T-helper 9 cell (primary cell): ENCODE data around the gene GNPTG.

ENCODE experiments used
- DNase-seq: peaks from one replicate; pipeline ENCODE4 v3.0.0-alpha.2; 2020

Gene GNPTG

GRCh38 chr16:1374418-1375297 is 22.9 kb downstream of the GNPTG start:
- no peak for DNase-seq

DNA sequence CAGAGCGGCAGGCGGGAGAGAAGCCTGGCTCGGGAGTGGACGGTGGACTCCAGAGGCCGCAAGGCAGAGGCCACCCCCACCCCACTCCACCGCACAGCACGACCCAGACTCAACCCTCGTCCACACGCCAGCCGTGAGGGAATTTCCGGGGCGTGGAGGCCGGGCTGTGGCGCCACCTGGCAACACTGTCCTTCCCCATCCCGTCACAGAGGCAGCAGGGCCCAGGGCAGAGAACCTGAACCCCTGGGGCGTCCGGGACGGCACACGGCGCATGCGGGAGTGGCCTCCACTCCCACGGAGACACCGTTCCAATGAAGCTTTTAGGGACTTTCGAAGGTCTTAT is 23.5 kb downstream of the GNPTG start:
- DNase-seq = no peak

DNA sequence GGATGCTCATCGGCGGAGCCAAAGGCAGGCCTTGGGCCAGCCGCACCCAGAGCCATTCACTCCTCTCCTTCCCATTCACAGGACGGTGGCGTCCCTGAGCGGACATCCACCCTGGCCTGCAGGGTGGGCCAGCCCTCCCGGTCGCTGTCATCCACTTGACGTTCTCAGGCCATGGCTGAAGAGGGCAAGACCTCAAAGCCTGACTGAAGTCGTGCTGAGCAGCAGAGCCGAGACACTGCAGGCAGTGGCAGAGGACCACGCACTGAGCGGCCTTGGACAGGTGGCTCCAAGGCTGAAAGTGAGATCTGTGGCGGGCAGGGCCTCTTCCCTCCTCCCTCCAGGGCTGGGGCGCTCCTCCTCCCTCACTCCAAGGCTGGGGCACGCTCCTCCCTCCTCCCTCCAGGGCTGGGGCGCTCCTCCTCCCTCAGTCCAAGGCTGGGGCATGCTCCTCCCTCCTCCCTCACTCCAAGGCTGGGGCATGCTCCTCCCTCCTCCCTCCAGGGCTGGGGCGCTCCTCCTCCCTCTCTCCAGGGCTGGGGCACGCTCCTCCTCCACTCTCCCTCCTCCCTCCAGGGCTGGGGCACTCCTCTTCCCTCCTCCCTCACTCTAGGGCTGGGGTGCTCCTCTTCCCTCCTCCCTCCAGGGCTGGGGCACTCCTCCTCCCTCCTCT is 24.1 kb downstream of the GNPTG start:
- no peak for DNase-seq

- DNase-seq = no peak
Observed at GRCh38 chr16:1377406-1378010, 25.8 kb downstream of the GNPTG start.

DNA sequence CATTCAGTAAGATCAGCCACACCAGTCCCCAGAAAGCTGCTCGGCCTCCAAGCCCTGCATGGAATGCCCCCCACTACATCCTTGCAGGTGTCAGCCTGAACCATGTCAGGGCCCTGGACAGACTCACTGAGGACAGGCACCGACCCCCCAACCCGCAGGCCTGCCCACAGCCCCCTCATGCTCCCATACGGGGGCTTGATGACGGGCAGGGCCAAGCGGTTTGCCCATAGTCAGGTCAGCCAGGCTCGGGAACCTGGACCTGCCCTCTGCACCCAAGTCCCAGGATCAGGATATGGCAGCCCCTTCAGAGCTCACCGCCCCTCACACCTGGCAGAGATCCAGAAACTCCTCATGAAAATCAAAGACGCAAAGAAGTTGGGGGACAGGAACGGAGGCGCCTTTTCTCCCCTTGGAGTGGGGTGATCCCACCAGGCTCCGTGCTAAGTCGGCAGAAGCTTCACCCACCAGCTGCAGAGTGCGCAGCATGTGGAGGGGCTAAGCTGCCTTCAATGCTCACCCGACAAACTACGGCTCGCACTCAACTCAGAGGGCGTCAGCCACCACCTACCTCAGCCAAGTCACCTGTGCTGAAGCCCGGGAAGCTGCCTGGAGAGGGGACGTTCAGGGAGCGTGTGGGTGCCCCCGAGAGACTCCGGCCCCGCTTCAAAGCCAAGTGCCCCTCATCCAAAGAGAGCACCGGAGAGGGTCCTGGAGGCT is 26.5 kb downstream of the GNPTG start:
- no peak for DNase-seq

DNA sequence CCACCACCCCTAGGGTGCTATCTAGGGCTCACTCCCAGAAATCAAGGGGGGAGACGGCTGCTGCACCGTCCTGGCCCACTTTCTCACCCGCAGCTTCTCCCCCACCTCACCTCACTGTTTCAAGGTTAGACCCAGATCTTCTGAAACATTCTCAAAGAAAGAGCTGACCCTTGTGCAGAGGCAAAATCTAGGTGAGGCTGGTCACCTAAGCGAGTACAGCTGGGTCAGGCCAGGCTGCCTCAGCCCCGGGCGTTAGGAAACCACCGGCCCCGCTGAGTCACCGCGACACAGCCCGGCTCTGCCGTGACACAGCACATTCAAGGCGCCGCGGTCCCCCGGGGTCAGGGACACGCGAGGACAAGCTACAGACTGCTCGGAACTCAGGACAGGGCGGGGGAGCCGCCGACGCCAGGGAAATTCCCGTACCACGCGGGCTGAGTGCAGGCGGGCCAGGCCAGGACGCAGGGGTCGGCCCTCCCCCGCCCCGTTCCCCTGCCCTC is 27.1 kb downstream of the GNPTG start:
- peak; percentile 54 for DNase-seq

DNA sequence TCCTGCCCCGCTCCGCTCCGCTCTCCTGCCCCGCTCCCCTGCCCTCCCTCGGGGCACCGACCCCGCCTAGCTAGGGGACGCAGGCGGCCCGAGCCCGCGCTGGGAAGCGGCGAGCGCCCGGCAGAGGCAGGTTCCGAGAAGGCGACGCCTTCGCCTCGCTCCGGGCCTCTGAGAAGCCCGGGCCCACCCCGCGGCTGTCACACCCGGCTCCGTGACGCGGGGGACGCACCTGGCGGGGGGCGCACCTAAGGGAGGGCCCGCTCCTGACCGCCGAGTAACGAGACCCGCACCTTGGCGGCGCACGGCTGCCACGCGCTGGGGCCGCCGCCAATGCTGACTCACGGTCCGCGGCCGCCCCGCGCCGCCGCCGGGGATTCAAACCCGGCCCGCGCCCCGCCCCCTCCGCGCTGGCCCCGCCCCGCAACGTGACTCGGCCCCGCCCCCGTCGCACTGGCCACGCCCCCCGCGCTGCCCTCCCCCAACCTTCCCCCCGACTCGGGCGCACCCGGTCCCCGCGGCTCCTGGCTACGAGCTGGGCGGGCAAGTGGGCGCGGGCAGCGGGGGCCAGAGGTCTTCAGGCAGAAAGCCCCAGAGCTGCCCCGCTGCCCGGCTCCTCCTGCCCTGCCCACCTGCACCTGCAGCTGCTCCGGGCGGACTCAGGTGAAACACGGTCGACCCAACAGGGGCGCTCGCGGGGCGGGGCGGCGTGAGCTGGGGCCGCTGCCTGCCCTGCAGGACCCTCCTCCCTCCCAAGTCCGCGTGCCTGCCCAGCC is 27.8 kb downstream of the GNPTG start:
- DNase-seq = peak; percentile 69

GRCh38 chr16:1380195-1380594 is 28.5 kb downstream of the GNPTG start:
- no peak for DNase-seq

- DNase-seq = no peak
Observed at GRCh38 chr16:1381612-1382406, 30.1 kb downstream of the GNPTG start.

GRCh38 chr16:1383556-1383955 is 31.8 kb downstream of the GNPTG start:
- DNase-seq = no peak

- DNase-seq = no peak
Observed at GRCh38 chr16:1385232-1385631, 33.5 kb downstream of the GNPTG start.

GRCh38 chr16:1387331-1387730 is 35.6 kb downstream of the GNPTG start:
- DNase-seq = no peak

GRCh38 chr16:1389762-1390161 is 38.0 kb downstream of the GNPTG start:
- DNase-seq = no peak

GRCh38 chr16:1390239-1390779 is 38.6 kb downstream of the GNPTG start:
- no peak for DNase-seq

GRCh38 chr16:1392826-1393225 is 41.1 kb downstream of the GNPTG start:
- DNase-seq = no peak

DNA sequence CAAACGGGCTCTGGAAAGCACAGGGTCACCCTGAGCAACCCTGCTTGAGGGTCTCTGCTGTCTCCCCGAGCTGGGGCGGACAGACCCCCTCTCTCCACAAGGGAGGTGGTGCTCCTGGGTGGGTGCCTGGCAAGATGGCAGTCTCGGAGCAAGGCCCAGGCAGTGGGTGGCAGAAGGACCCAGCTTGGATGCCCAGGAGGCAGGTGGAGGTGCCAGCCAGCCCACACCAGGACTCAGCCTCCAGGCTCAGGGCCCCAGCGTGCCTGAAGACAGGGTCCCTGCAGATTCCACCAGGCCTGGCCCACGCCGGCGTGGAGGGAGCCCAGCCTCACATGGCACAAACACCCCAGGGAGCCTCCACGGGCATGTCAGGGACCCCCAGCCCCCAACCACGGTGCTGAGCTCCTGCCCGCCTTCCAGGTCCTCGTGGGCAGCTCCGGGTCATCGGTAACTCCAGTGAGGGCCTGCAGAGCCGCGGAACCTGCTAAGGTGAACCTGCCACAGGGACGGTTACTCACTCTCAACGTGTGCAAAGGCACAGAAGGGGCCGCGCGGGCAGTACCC is 42.0 kb downstream of the GNPTG start:
- DNase-seq = no peak

DNA sequence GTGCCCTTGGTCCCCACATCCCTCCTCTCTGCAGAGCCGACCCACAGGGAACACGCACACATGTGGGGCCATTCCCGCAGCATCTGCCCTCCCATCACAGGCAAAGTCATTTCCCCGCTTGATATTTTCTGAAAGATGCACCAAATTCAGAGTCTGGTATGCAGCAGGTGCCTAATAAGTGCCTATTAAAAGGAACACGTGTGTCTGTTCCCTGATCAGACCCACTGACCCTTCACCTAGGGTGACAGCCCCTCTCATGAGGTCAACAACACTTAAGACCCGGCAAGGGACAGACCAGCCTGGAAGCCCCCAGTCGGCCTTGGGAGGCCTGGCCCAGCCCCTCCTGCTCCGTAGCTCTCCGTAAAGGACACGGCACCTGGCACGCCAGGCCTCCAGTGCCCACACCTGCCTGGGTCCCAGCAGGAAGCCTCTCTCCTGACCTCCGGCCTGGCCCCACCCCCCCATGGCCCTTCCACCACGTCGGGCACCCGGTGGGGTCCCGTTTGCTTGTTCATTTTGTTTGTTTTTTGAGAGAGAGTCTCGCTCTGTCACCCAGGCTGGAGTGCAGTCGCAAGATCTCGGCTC is 42.7 kb downstream of the GNPTG start:
- DNase-seq = no peak

DNA sequence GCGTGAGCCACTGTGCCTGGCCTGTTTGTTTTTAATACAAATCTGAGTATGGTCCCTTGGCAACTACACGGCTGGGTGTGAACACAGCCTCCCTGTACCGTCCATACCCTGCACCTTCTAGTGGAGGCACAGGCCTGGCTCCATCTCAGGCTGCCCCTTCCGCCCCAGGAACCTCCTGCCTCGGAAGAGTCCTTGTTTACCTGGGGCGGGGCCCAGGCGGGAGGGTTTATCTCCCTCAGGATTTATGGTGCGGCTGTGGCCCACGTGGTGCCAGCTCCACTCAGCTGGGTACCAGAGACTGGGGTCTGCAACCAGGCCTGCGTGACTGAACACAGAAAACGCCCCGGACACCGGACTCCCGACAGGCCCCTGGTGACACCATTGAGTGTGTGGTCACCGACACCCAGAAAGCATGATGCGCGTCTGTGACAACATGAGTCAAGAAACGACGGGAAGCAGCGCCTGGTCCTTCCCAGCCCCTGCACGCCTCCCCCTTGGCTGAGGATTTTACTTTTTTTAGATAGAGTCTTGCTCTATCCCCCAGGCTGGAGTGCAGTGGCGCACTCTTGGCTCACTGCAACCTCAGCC is 43.8 kb downstream of the GNPTG start:
- no peak for DNase-seq

- DNase-seq = no peak
Observed at GRCh38 chr16:1397779-1398178, 46.0 kb downstream of the GNPTG start.

GRCh38 chr16:1398351-1398750 is 46.6 kb downstream of the GNPTG start:
- no peak for DNase-seq
